SK-N-SH (cell line): ENCODE measurements around the gene AIF1.

Experiments
- GABPA ChIP-seq: IDR thresholded peaks from 2 replicates; pipeline ENCODE4 v1.4.0; 2012; ENCODE audit warnings: low read depth, mild to moderate bottlenecking
- JUND ChIP-seq: IDR thresholded peaks from 2 replicates; pipeline ENCODE4 v1.4.0; 2012
- NFIC ChIP-seq: IDR thresholded peaks from 2 replicates; pipeline ENCODE4 v1.4.0; 2012; ENCODE audit warnings: borderline replicate concordance
- POLR2AphosphoS5 ChIP-seq: IDR thresholded peaks from 2 replicates; pipeline ENCODE4 v1.6.1; 2012; ENCODE audit warnings: low read depth, low read length
- RXRA ChIP-seq: IDR thresholded peaks from 2 replicates; pipeline ENCODE4 v1.4.0; 2012; ENCODE audit warnings: low read depth, mild to moderate bottlenecking, borderline replicate concordance
- SMC3 ChIP-seq: IDR thresholded peaks from 2 replicates; pipeline ENCODE4 v1.6.1; 2012; ENCODE audit warnings: low read depth, low read length, improper control_type of control experiment
- TEAD4 ChIP-seq: IDR thresholded peaks from 2 replicates; pipeline ENCODE4 v1.4.0; 2012; ENCODE audit warnings: mild to moderate bottlenecking, borderline replicate concordance; ENCODE audit not compliant: insufficient read depth
- TF ChIP-seq, protein P1 (sequence below): fragments of 200-600 bp; sonication (generic); IDR thresholded peaks from 2 replicates; pipeline ENCODE4 v1.6.1; 2017; ENCODE audit warnings: antibody characterized with exemption, mild to moderate bottlenecking, moderate library complexity
- TF ChIP-seq, protein P2 (sequence below): fragments of 150-350 bp; IDR thresholded peaks from 2 replicates; pipeline ENCODE4 v1.6.1; 2017; ENCODE audit warnings: antibody characterized with exemption, low read length, low read depth, borderline replicate concordance
- TF ChIP-seq, protein P3 (sequence below): IDR thresholded peaks from 2 replicates; pipeline ENCODE4 v1.4.0; 2012; ENCODE audit warnings: low read depth
- TF ChIP-seq, protein P4 (sequence below): IDR thresholded peaks from 2 replicates; pipeline ENCODE4; 2012

DNA sequence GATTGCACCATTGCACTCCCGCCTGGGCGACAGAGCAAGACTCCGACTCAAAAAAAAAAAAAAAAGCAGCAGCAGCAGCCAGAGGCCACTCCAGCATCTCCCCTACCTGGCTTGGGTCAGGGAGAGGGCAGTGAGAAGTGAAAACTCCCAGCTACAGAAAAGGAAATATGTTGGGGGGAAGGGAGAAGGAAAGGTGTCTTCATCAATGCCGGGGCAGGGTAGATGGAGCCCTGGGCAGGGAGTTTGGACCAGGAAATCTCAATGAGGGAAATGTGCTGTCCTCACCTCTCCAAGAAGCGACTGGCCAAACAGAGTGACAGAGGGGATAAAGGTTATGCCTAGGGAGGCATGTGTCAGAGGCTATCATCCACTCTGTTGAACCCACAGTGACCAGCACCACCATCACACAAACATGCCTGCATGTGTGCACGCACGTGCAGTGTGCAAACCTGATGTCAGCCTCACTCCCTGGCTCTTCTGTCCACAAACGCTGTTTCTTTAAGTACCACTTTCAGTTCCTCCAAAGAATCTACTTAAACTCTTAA is 887 bp upstream of the AIF1 start:
- TF ChIP-seq, protein P1, sequence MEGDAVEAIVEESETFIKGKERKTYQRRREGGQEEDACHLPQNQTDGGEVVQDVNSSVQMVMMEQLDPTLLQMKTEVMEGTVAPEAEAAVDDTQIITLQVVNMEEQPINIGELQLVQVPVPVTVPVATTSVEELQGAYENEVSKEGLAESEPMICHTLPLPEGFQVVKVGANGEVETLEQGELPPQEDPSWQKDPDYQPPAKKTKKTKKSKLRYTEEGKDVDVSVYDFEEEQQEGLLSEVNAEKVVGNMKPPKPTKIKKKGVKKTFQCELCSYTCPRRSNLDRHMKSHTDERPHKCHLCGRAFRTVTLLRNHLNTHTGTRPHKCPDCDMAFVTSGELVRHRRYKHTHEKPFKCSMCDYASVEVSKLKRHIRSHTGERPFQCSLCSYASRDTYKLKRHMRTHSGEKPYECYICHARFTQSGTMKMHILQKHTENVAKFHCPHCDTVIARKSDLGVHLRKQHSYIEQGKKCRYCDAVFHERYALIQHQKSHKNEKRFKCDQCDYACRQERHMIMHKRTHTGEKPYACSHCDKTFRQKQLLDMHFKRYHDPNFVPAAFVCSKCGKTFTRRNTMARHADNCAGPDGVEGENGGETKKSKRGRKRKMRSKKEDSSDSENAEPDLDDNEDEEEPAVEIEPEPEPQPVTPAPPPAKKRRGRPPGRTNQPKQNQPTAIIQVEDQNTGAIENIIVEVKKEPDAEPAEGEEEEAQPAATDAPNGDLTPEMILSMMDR: no peak
- TF ChIP-seq POLR2AphosphoS5 (no peak), JUND (no peak), TEAD4 (no peak), NFIC (no peak), GABPA (no peak), RXRA (no peak), SMC3 (no peak)
- TF ChIP-seq, protein P2, sequence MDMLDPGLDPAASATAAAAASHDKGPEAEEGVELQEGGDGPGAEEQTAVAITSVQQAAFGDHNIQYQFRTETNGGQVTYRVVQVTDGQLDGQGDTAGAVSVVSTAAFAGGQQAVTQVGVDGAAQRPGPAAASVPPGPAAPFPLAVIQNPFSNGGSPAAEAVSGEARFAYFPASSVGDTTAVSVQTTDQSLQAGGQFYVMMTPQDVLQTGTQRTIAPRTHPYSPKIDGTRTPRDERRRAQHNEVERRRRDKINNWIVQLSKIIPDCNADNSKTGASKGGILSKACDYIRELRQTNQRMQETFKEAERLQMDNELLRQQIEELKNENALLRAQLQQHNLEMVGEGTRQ: no peak
- TF ChIP-seq, protein P3, sequence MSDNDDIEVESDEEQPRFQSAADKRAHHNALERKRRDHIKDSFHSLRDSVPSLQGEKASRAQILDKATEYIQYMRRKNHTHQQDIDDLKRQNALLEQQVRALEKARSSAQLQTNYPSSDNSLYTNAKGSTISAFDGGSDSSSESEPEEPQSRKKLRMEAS: no peak
- TF ChIP-seq, protein P4, sequence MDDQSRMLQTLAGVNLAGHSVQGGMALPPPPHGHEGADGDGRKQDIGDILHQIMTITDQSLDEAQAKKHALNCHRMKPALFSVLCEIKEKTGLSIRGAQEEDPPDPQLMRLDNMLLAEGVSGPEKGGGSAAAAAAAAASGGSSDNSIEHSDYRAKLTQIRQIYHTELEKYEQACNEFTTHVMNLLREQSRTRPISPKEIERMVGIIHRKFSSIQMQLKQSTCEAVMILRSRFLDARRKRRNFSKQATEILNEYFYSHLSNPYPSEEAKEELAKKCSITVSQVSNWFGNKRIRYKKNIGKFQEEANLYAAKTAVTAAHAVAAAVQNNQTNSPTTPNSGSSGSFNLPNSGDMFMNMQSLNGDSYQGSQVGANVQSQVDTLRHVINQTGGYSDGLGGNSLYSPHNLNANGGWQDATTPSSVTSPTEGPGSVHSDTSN: no peak
